RWPE1 (cell line): ENCODE measurements around the gene INS.

Experiments
- CTCF ChIA-PET: fragments of 350-600 bp; sonication (Branson Sonifier 250); formaldehyde crosslinking; extraction: SDS; loops from one replicate; lab custom pipeline; 2021; lab: Yijun Ruan, JAX
- POLR2A ChIA-PET: fragments of 400-600 bp; formaldehyde crosslinking; extraction: SDS; loops from one replicate; lab custom pipeline; 2020; ENCODE audit warnings: antibody characterized with exemption; ENCODE audit not compliant: low non-redundant PET; lab: Yijun Ruan, JAX
- DNase-seq: peaks from one replicate; pipeline ENCODE4 v3.0.0; 2012; ENCODE audit warnings: low spot score
- H3K27ac ChIP-seq: fragments of 450-650 bp; 2 replicates; pipeline ENCODE4 v1.5.1; 2017
- CTCF ChIP-seq: fragments of 450-650 bp; conservative IDR thresholded peaks from 2 replicates; pipeline ENCODE4 v1.5.1; 2017; ENCODE audit warnings: low read depth, mild to moderate bottlenecking

Gene INS

GRCh38 chr11:2137202-2138067, 23.6 kb downstream of the INS start:
- no peak for TF ChIP-seq CTCF
- ChIA-PET CTCF (interaction anchor here (0.6 to 1.4 kb wide), 2 partner anchors 14 to 39 kb away, joined by 4 read pairs; no protein-coding TSS in a partner anchor), POLR2A (no interaction called here)
- DNase-seq = peak; percentile 81
- H3K27ac ChIP-seq = no peak overlapping the region

GRCh38 chr11:2136952-2137201, 24.1 kb downstream of the INS start:
- H3K27ac ChIP-seq = no peak overlapping the region
- TF ChIP-seq CTCF = no peak
- POLR2A ChIA-PET = no interaction called here
- CTCF ChIA-PET = interaction anchor here (0.6 to 1.4 kb wide), 2 partner anchors 14 to 39 kb away, joined by 4 read pairs; no protein-coding TSS in a partner anchor
- DNase-seq = no peak

- DNase-seq = no peak
- TF ChIP-seq CTCF = no peak
- ChIA-PET POLR2A (no interaction called here), CTCF (interaction anchor here (0.6 to 1.4 kb wide), 4 partner anchors 15 to 228 kb away, joined by 3 to 7 read pairs (median 4); no protein-coding TSS in a partner anchor)
- H3K27ac ChIP-seq = no peak overlapping the region
Observed at GRCh38 chr11:2136209-2136951, 24.6 kb downstream of the INS start.

GRCh38 chr11:2135648-2136201, 25.3 kb downstream of the INS start:
- no peak overlapping the region for H3K27ac ChIP-seq
- no peak for DNase-seq
- ChIA-PET POLR2A (no interaction called here), CTCF (interaction anchor here (0.7 to 1.4 kb wide), 2 partner anchors 15 to 228 kb away, joined by 3 to 7 read pairs; no protein-coding TSS in a partner anchor)
- no peak for TF ChIP-seq CTCF

GRCh38 chr11:2135018-2135569, 25.9 kb downstream of the INS start:
- H3K27ac ChIP-seq = no peak overlapping the region
- ChIA-PET CTCF (interaction anchor here (1.4 kb wide), 1 partner anchor 16 kb away, joined by 7 read pairs; no protein-coding TSS in a partner anchor), POLR2A (no interaction called here)
- TF ChIP-seq CTCF = no peak
- no peak for DNase-seq
